Spinal cord (tissue), 10 donors: ENCODE data around the gene HOXA6. TPM values are rescaled to one million over a fixed set of nuclear protein-coding genes. Genes with fewer than 3 reads are reported as not detected.

Experiments used
- DNase-seq, 6 donors: peaks; one replicate each; pipeline versions ENCODE4 v3.0.0 to v3.0.0-alpha.2; 2013 to 2015; ENCODE audit warnings: low spot score in 6 of 6, low read depth in 4 of 6
- H3K27ac ChIP-seq: one replicate; pipeline ENCODE4 v1.5.1; 2013; ENCODE audit warnings: low read depth, low read length, control low read depth
- H3K27me3 ChIP-seq: one replicate; pipeline ENCODE4 v1.6.1; 2013; ENCODE audit warnings: low read length; ENCODE audit not compliant: control insufficient read depth, insufficient read depth
- H3K36me3 ChIP-seq: one replicate; pipeline ENCODE4 v1.6.1; 2013; ENCODE audit warnings: low read length; ENCODE audit not compliant: control insufficient read depth, insufficient read depth
- H3K4me1 ChIP-seq: one replicate; pipeline ENCODE4 v1.6.1; 2013; ENCODE audit warnings: low read length; ENCODE audit not compliant: control insufficient read depth, insufficient read depth
- H3K4me3 ChIP-seq: one replicate; pipeline ENCODE4 v1.5.1; 2013; ENCODE audit warnings: low read depth, low read length, control low read depth
- H3K9me3 ChIP-seq: one replicate; pipeline ENCODE4 v1.6.1; 2013; ENCODE audit warnings: low read length; ENCODE audit not compliant: control insufficient read depth, insufficient read depth
- WGBS: methylation state at CpG from one replicate; pipeline ENCODE4 v1.1.5; 2013; ENCODE audit warnings: missing lambda C conversion rate; ENCODE audit not compliant: insufficient coverage; 5-methylcytosine and 5-hydroxymethylcytosine counted together
- polyA plus RNA-seq, 2 donors: library from polyadenylated mRNA; unstranded; fragments of 120-200 nt; gene quantifications; one replicate each; pipeline ENCODE4 v1.2.1, GENCODE V29; 2013; ENCODE audit not compliant: insufficient read length in 2 of 2
- total RNA-seq, 2 donors: library from RNA; depleted of rRNA in 1 of 2; stranded (reverse); fragments of 120-200 nt in 1 of 2; fragments of >200 nt in 1 of 2; gene quantifications; one replicate each; pipeline versions ENCODE4 v1.2.3 to v1.2.4, GENCODE V29; 2013 to 2014
- donor health status: healthy.

HOXA6 gene
- total and polyA plus RNA-seq, 4 donors = 12.5 to 58.3 (median 33.9) TPM

- peak within 1 kb of the TSS; percentile 83 for H3K27ac ChIP-seq
- 4% methylated on average over 37 of the region's 43 CpGs for WGBS
- no peaks in the 10 kb centered on the region for H3K9me3 ChIP-seq
- no peaks in the 10 kb centered on the region for H3K36me3 ChIP-seq
- peak within 1 kb of the TSS; percentile 53 for H3K4me3 ChIP-seq
- peaks cover 99% of the 10 kb centered on the region for H3K27me3 ChIP-seq
- DNase-seq = peak in 1 of 6 donors; percentile 53
- peaks cover 68% of the 10 kb centered on the region for H3K4me1 ChIP-seq
Measured at GRCh38 chr7:27185013-27185853, 37.7 kb upstream of the HOXA6 start, which contains the start of gene HOXA11. HOXA11 (minus strand) TSS chr7:27185232; CDS start chr7:27185144, 88 bp downstream.

GRCh38 chr7:27184337-27185012 lies 36.9 kb upstream of the HOXA6 start:
- Histone ChIP-seq H3K27me3 (peaks cover 99% of the 10 kb centered on the region), H3K36me3 (no peaks in the 10 kb centered on the region), H3K27ac (peak overlapping the region; percentile 81), H3K4me3 (peak overlapping the region; percentile 53), H3K9me3 (no peaks in the 10 kb centered on the region), H3K4me1 (peaks cover 72% of the 10 kb centered on the region)
- under 1% methylated on average over 72 of the region's 72 CpGs for WGBS
- peak in 1 of 6 donors; percentile 58 for DNase-seq

- peak in 1 of 6 donors; percentile 60 for DNase-seq
- no peaks in the 10 kb centered on the region for H3K36me3 ChIP-seq
- H3K4me3 ChIP-seq = peak overlapping the region; percentile 53
- peak overlapping the region; percentile 81 for H3K27ac ChIP-seq
- H3K4me1 ChIP-seq = peaks cover 70% of the 10 kb centered on the region
- 3% methylated on average over 19 of the region's 30 CpGs for WGBS
- no peaks in the 10 kb centered on the region for H3K9me3 ChIP-seq
- peaks cover 99% of the 10 kb centered on the region for H3K27me3 ChIP-seq
Measured at GRCh38 chr7:27183682-27184336, 36.2 kb upstream of the HOXA6 start.

GRCh38 chr7:27182861-27183681 lies 35.5 kb upstream of the HOXA6 start:
- no peak for DNase-seq
- peaks cover 62% of the 10 kb centered on the region for H3K4me1 ChIP-seq
- no peaks in the 10 kb centered on the region for H3K36me3 ChIP-seq
- peaks cover 99% of the 10 kb centered on the region for H3K27me3 ChIP-seq
- H3K4me3 ChIP-seq = peak overlapping the region; percentile 53
- H3K27ac ChIP-seq = peak overlapping the region; percentile 81
- WGBS = 6% methylated on average over 34 of the region's 39 CpGs
- no peaks in the 10 kb centered on the region for H3K9me3 ChIP-seq

- Histone ChIP-seq H3K27ac (peak overlapping the region; percentile 29), H3K9me3 (no peaks in the 10 kb centered on the region), H3K36me3 (no peaks in the 10 kb centered on the region), H3K27me3 (peaks cover 99% of the 10 kb centered on the region), H3K4me1 (peaks cover 60% of the 10 kb centered on the region), H3K4me3 (peak overlapping the region; percentile 53)
- 14% methylated on average over 1 of the region's 4 CpGs for WGBS
- no peak for DNase-seq
Measured at GRCh38 chr7:27182285-27182841, 34.8 kb upstream of the HOXA6 start.

- Histone ChIP-seq H3K4me1 (peaks cover 65% of the 10 kb centered on the region), H3K36me3 (no peaks in the 10 kb centered on the region), H3K4me3 (no peak overlapping the region), H3K27ac (peak overlapping the region; percentile 29), H3K9me3 (no peaks in the 10 kb centered on the region), H3K27me3 (peaks cover 99% of the 10 kb centered on the region)
- 61% methylated on average over 2 of the region's 4 CpGs for WGBS
- DNase-seq = no peak
Measured at GRCh38 chr7:27181795-27182275, 34.3 kb upstream of the HOXA6 start.

GRCh38 chr7:27180431-27181420 lies 33.2 kb upstream of the HOXA6 start:
- no peak overlapping the region for H3K4me3 ChIP-seq
- whole genome bisulfite sequencing = 54% methylated on average over 7 of the region's 12 CpGs
- peaks cover 71% of the 10 kb centered on the region for H3K4me1 ChIP-seq
- H3K27ac ChIP-seq = peak overlapping the region; percentile 85
- DNase-seq = no peak
- H3K36me3 ChIP-seq = no peaks in the 10 kb centered on the region
- H3K27me3 ChIP-seq = peaks cover 99% of the 10 kb centered on the region
- no peaks in the 10 kb centered on the region for H3K9me3 ChIP-seq
